IMR-90 (cell line): ENCODE measurements around the gene VIPR2. TPM values are rescaled to one million over a fixed set of nuclear protein-coding genes. Genes with fewer than 3 reads are reported as not detected.
"Not testable (repeated sequence)": the region's sequence is repeated elsewhere in the genome, so short reads cannot be mapped to it uniquely, and the experiment has no call there.

Experiments
- ATAC-seq: fragments of 200-7000 bp; cut with Tn5 transposase; 2 replicates; pipeline ENCODE4 v1.9.1; 2020; ENCODE audit warnings: low read depth, mild to moderate bottlenecking, moderate library complexity
- BruUV-seq: library from RNA; stranded (reverse); fragments of 400-500 nt; replicated peaks from 2 replicates; lab custom pipeline; 2021; lab: Mats Ljungman, UMichigan
- CTCF ChIA-PET: fragments of 300-600 bp; formaldehyde crosslinking; extraction: SDS; loops from one replicate; lab custom pipeline; 2021; ENCODE audit warnings: antibody characterized with exemption; lab: Yijun Ruan, JAX
- POLR2A ChIA-PET: fragments of 300-600 bp; sonication (Branson Sonifier 250); formaldehyde crosslinking; loops from one replicate; lab custom pipeline; 2022; ENCODE audit warnings: antibody characterized with exemption; ENCODE audit not compliant: unreplicated experiment; lab: Charles Lee
- DNase-seq: peaks from one replicate; pipeline ENCODE4 v3.0.0; 2013
- H2AFZ ChIP-seq: replicated peaks from 2 replicates; pipeline ENCODE3; 2013; ENCODE audit warnings: low read length, mild to moderate bottlenecking; ENCODE audit not compliant: poor library complexity
- H2AK5ac ChIP-seq: 2 replicates; pipeline ENCODE4 v1.6.1; 2013; ENCODE audit warnings: low read depth, low read length, inconsistent platforms
- H2AK9ac ChIP-seq: replicated peaks from 2 replicates; pipeline ENCODE3; 2013; ENCODE audit warnings: mild to moderate bottlenecking, low read depth, low read length, moderate library complexity; ENCODE audit not compliant: poor library complexity
- H2BK120ac ChIP-seq: 2 replicates; pipeline ENCODE4 v1.6.1; 2013; ENCODE audit warnings: low read depth, low read length, inconsistent platforms
- H2BK15ac ChIP-seq: 3 replicates; pipeline ENCODE4 v1.6.1; 2013; ENCODE audit warnings: low read depth, low read length, inconsistent platforms
- H2BK20ac ChIP-seq: 2 replicates; pipeline ENCODE4 v1.6.1; 2013; ENCODE audit warnings: low read depth, mild to moderate bottlenecking, inconsistent platforms, low read length, moderate library complexity
- H2BK5ac ChIP-seq: 2 replicates; pipeline ENCODE4 v1.6.1; 2013; ENCODE audit warnings: mild to moderate bottlenecking, low read depth, low read length, inconsistent platforms; ENCODE audit not compliant: poor library complexity, severe bottlenecking
- H3K14ac ChIP-seq: replicated peaks from 2 replicates; pipeline ENCODE4 v1.6.1; 2013; ENCODE audit warnings: low read depth, low read length, inconsistent platforms
- H3K18ac ChIP-seq: 2 replicates; pipeline ENCODE4 v1.6.1; 2013; ENCODE audit warnings: low read depth, low read length, control low read depth
- H3K23ac ChIP-seq: 2 replicates; pipeline ENCODE4 v1.6.1; 2013; ENCODE audit warnings: low read depth, low read length, inconsistent platforms
- H3K27ac ChIP-seq: 2 replicates; pipeline ENCODE4 v1.5.1; 2013; ENCODE audit warnings: mild to moderate bottlenecking, control low read depth, low read length; ENCODE audit not compliant: insufficient read depth
- H3K27me3 ChIP-seq: 2 replicates; pipeline ENCODE4 v1.6.1; 2013; ENCODE audit warnings: low read length; ENCODE audit not compliant: control insufficient read depth, insufficient read depth
- H3K36me3 ChIP-seq: 2 replicates; pipeline ENCODE4 v1.6.1; 2013; ENCODE audit warnings: low read length, mixed read lengths; ENCODE audit not compliant: control insufficient read depth, insufficient read depth
- H3K4ac ChIP-seq: 2 replicates; pipeline ENCODE4 v1.6.1; 2013; ENCODE audit warnings: low read depth, low read length, inconsistent platforms
- H3K4me1 ChIP-seq: 2 replicates; pipeline ENCODE4 v1.6.1; 2013; ENCODE audit warnings: low read length, mixed read lengths; ENCODE audit not compliant: control insufficient read depth, insufficient read depth
- H3K4me2 ChIP-seq: 2 replicates; pipeline ENCODE4 v1.6.1; 2013; ENCODE audit warnings: low read depth, mild to moderate bottlenecking, control low read depth, low read length, moderate library complexity
- H3K4me3 ChIP-seq: 2 replicates; pipeline ENCODE4 v1.5.1; 2013; ENCODE audit warnings: low read depth, mild to moderate bottlenecking, control low read depth, low read length, moderate library complexity; ENCODE audit not compliant: insufficient read depth
- H3K56ac ChIP-seq: 2 replicates; pipeline ENCODE4 v1.6.1; 2013; ENCODE audit warnings: low read length, inconsistent platforms; ENCODE audit not compliant: insufficient read depth; ENCODE audit errors: extremely low read depth
- H3K79me1 ChIP-seq, 2 experiments: 2 replicates each; pipeline ENCODE4 v1.6.1; 2013; ENCODE audit warnings: low read length in 2 of 2, inconsistent platforms in 1 of 2, low read depth in 1 of 2
- H3K9ac ChIP-seq: 2 replicates; pipeline ENCODE4 v1.6.1; 2013; ENCODE audit warnings: low read depth, low read length, control low read depth
- H3K9me1 ChIP-seq: 2 replicates; pipeline ENCODE4 v1.6.1; 2013; ENCODE audit warnings: low read length, inconsistent platforms; ENCODE audit not compliant: insufficient read depth
- H3K9me3 ChIP-seq: 2 replicates; pipeline ENCODE4 v1.6.1; 2013; ENCODE audit warnings: low read length; ENCODE audit not compliant: control insufficient read depth, insufficient read depth
- H4K20me1 ChIP-seq: 2 replicates; pipeline ENCODE4 v1.6.1; 2013; ENCODE audit warnings: low read length, inconsistent platforms; ENCODE audit not compliant: insufficient read depth
- H4K5ac ChIP-seq: 2 replicates; pipeline ENCODE4 v1.6.1; 2013; ENCODE audit warnings: mild to moderate bottlenecking, low read depth, low read length, control low read depth
- H4K8ac ChIP-seq, 2 experiments: 2 replicates each; pipeline ENCODE4 v1.6.1; 2013; ENCODE audit warnings: low read depth in 2 of 2, low read length in 2 of 2, control low read depth in 1 of 2, inconsistent platforms in 1 of 2
- H4K91ac ChIP-seq: 2 replicates; pipeline ENCODE4 v1.6.1; 2013; ENCODE audit warnings: low read depth, low read length, inconsistent platforms; ENCODE audit not compliant: insufficient read depth
- WGBS, 2 experiments: methylation state at CpG; one replicate each; pipeline versions ENCODE4 v1.1.5 to v1.1.7; 2013; ENCODE audit warnings: missing lambda C conversion rate in 2 of 2; ENCODE audit not compliant: insufficient read length in 1 of 2; ENCODE audit errors: extremely low coverage in 2 of 2; 5-methylcytosine and 5-hydroxymethylcytosine counted together
- dilution Hi-C: fragments of 300-500 bp; cut with HindIII; formaldehyde crosslinking; loops from one replicate; pipeline ENCODE4 v1.14.3; 2018; ENCODE audit warnings: low sequenced_read_pairs; ENCODE audit not compliant: unreplicated experiment
- in situ Hi-C: fragments of 300-500 bp; cut with MboI; formaldehyde crosslinking; loops from 3 replicates; pipeline ENCODE4 v1.14.3; 2019; ENCODE audit warnings: low sequenced_read_pairs, inconsistent platforms, mixed read lengths
- intact Hi-C: fragments of 100-400 bp; cut with micrococcal nuclease; formaldehyde crosslinking; loops from 2 replicates; pipeline ENCODE4 v1.10.0; 2022
- polyA plus RNA-seq, 3 experiments: library from polyadenylated mRNA; depleted of rRNA; stranded (reverse); fragments of >200 nt; gene quantifications; 2 replicates each; pipeline ENCODE4 v1.2.3, GENCODE V29; 2012; ENCODE audit warnings: low replicate concordance in 1 of 3
- total RNA-seq: library from RNA; depleted of rRNA; stranded (reverse); fragments of >200 nt; gene quantifications from 2 replicates; pipeline ENCODE4 v1.2.3, GENCODE V29; 2012

VIPR2 gene
- total and polyA plus RNA-seq, 2 of the 4 experiments (the other 2 are of a cell fraction): not detected

DNA sequence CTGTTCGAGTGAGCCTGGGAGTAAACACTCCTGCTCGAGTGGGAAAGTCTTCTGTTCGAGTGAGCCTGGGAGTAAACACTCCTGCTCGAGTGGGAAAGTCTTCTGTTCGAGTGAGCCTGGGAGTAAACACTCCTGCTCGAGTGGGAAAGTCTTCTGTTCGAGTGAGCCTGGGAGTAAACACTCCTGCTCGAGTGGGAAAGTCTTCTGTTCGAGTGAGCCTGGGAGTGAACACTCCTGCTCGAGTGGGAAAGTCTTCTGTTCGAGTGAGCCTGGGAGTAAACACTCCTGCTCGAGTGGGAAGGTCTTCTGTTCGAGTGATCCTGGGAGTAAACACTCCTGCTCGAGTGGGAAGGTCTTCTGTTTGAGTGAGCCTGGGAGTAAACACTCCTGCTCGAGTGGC, 162.6 kb downstream of the VIPR2 start:
- H3K18ac ChIP-seq, H3K79me1 ChIP-seq, BruUV-seq, H3K4me3 ChIP-seq, H4K20me1 ChIP-seq, H3K14ac ChIP-seq, H3K56ac ChIP-seq, DNase-seq, H4K8ac ChIP-seq, H3K9me1 ChIP-seq, H2BK5ac ChIP-seq, intact Hi-C loops, CTCF ChIA-PET, H4K5ac ChIP-seq, H2BK20ac ChIP-seq, H3K4ac ChIP-seq, ATAC-seq, H3K9ac ChIP-seq, H2BK120ac ChIP-seq, H3K36me3 ChIP-seq, H3K4me1 ChIP-seq, dilution Hi-C loops, H3K4me2 ChIP-seq, H3K27me3 ChIP-seq, POLR2A ChIA-PET, in situ Hi-C loops, H4K91ac ChIP-seq, H3K27ac ChIP-seq, H2AFZ ChIP-seq, H2AK5ac ChIP-seq, H3K23ac ChIP-seq, H2BK15ac ChIP-seq, H2AK9ac ChIP-seq: not testable (repeated sequence)
- 43% methylated on average over 3 of the region's 15 CpGs; no CpG with 5 or more reads in 1 of the 2 experiments for WGBS, 2 experiments
- H3K9me3 ChIP-seq: peaks cover 17% of the 10 kb centered on the region
